IMR-90 (cell line): ENCODE data around the gene HMGN4.

Source experiments
- CEBPB ChIP-seq: IDR thresholded peaks from 2 replicates; pipeline ENCODE4 v1.6.1; 2012; ENCODE audit warnings: low read depth, low read length, improper control_type of control experiment
- CTCF ChIP-seq: conservative IDR thresholded peaks from 2 replicates; pipeline ENCODE4 v1.5.1; 2012; ENCODE audit warnings: mild to moderate bottlenecking, low read depth, low read length, improper control_type of control experiment
- ELK1 ChIP-seq: fragments of 150-350 bp; IDR thresholded peaks from 2 replicates; pipeline ENCODE4 v1.6.1; 2016; ENCODE audit warnings: low read depth, mild to moderate bottlenecking, low read length, moderate library complexity, borderline replicate concordance
- MAFK ChIP-seq: IDR thresholded peaks from 2 replicates; pipeline ENCODE4 v1.6.1; 2012; ENCODE audit warnings: low read depth, low read length, improper control_type of control experiment
- MAZ ChIP-seq: IDR thresholded peaks from 2 replicates; pipeline ENCODE4 v1.6.1; 2012; ENCODE audit warnings: low read depth, mild to moderate bottlenecking, low read length, improper control_type of control experiment, moderate library complexity, borderline replicate concordance
- MXI1 ChIP-seq: IDR thresholded peaks from 2 replicates; pipeline ENCODE4 v1.6.1; 2012; ENCODE audit warnings: low read depth, mild to moderate bottlenecking, low read length, moderate library complexity, borderline replicate concordance
- POLR2A ChIP-seq: IDR thresholded peaks from 2 replicates; pipeline ENCODE4 v1.6.1; 2012; ENCODE audit warnings: mild to moderate bottlenecking, low read depth, low read length
- RAD21 ChIP-seq: IDR thresholded peaks from 2 replicates; pipeline ENCODE4 v1.6.1; 2012; ENCODE audit warnings: low read length, improper control_type of control experiment
- RCOR1 ChIP-seq: IDR thresholded peaks from 2 replicates; pipeline ENCODE4 v1.6.1; 2012; ENCODE audit warnings: mild to moderate bottlenecking, low read length, improper control_type of control experiment; ENCODE audit not compliant: insufficient replicate concordance
- RFX5 ChIP-seq: IDR thresholded peaks from 2 replicates; pipeline ENCODE4 v1.8.0; 2012; ENCODE audit warnings: low read depth, mild to moderate bottlenecking, low read length, moderate library complexity
- SMC3 ChIP-seq: fragments of 150-350 bp; IDR thresholded peaks from 2 replicates; pipeline ENCODE4 v1.6.1; 2016; ENCODE audit warnings: low read depth, mild to moderate bottlenecking, antibody characterized with exemption, low read length, moderate library complexity
- USF2 ChIP-seq: fragments of 150-350 bp; IDR thresholded peaks from 2 replicates; pipeline ENCODE4 v1.6.1; 2017; ENCODE audit warnings: mild to moderate bottlenecking, antibody characterized with exemption, low read length, low read depth

GRCh38 chr6:26555505-26556262, 17.5 kb downstream of the HMGN4 start:
- TF ChIP-seq CTCF (no peak), MXI1 (no peak), POLR2A (no peak), RFX5 (no peak), MAFK (no peak), RAD21 (no peak), USF2 (no peak), SMC3 (no peak), CEBPB (no peak), RCOR1 (no peak), ELK1 (no peak), MAZ (no peak)
